GM21515 (cell line): ENCODE measurements around the gene ZNF208.
"Not testable (repeated sequence)": the region's sequence is repeated elsewhere in the genome, so short reads cannot be mapped to it uniquely, and the experiment has no call there.

ENCODE experiments used
- ATAC-seq: cut with Tn5 transposase; IDR thresholded peaks from one replicate; pipeline ENCODE4 v1.9.1; 2021; ENCODE audit not compliant: unreplicated experiment

The ZNF208 gene

DNA sequence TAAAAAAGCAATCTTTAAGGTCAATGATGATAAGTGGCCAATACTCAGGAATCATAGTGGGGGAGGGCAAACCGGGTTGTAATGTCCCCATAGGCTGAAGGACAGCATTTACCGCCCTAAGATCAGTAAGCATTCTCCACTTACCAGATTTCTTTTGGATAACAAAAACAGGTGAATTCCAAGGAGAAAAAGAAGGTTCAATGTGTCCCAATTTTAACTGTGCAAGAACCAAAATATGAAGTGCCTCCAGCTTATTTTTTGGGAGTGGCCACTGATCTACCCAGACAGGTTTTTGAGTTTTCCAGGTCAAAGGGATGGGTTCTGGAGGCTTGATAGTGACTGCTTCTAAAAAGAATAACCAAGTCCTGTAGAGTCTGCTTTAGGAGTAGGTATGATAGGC, 125.2 kb downstream of the ZNF208 start:
- ATAC-seq, result not testable (repeated sequence)

DNA sequence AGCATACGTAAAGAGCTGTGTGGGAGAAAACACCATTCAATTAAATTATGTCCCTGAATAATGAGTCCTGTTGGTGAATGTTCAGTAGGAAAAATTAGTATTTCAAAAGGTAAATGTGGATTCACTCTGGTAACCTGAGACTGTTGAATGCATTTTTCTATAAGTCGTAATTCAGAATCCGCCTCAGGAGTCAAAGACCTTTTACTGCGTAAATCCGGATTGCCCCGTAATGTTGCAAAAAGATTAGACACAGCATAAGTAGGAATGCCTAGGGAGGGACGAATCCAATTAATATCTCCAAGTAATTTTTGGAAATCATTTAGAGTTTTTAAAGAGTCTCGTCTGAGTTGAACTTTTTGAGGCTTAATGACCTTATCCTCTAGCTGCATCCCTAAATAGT, 126.0 kb downstream of the ZNF208 start:
- ATAC-seq, result not testable (repeated sequence)

DNA sequence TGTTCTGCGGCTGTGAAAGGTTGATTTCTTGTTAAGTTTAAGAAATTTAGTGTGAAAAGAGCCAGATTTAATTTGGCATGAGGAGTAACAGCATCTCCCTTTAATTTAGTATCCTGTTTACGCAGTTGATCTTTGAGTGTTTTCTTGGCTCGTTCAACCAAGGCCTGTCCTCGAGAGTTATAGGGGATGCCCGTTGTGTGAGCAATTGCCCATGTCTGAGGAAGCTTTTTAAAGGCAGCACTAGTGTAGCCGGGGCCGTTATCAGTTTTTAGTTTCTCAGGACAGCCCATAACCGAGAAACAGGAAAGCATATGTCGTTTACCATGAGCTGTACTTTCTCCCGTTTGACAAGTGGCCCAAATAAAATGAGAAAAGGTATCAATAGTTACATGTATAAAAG, 127.2 kb downstream of the ZNF208 start:
- no peak for ATAC-seq
